Fibroblast of gingiva (primary cell): ENCODE measurements around the gene PTPN23.
A peak's percentile ranks its signal among the peaks of the same experiment; 100 is the strongest.
"Not testable (repeated sequence)": the region's sequence is repeated elsewhere in the genome, so short reads cannot be mapped to it uniquely, and the experiment has no call there.

Source experiments
- DNase-seq: peaks from one replicate; pipeline ENCODE4 v3.0.0-alpha.2; 2011; ENCODE audit warnings: low read depth

Gene PTPN23, protein sequence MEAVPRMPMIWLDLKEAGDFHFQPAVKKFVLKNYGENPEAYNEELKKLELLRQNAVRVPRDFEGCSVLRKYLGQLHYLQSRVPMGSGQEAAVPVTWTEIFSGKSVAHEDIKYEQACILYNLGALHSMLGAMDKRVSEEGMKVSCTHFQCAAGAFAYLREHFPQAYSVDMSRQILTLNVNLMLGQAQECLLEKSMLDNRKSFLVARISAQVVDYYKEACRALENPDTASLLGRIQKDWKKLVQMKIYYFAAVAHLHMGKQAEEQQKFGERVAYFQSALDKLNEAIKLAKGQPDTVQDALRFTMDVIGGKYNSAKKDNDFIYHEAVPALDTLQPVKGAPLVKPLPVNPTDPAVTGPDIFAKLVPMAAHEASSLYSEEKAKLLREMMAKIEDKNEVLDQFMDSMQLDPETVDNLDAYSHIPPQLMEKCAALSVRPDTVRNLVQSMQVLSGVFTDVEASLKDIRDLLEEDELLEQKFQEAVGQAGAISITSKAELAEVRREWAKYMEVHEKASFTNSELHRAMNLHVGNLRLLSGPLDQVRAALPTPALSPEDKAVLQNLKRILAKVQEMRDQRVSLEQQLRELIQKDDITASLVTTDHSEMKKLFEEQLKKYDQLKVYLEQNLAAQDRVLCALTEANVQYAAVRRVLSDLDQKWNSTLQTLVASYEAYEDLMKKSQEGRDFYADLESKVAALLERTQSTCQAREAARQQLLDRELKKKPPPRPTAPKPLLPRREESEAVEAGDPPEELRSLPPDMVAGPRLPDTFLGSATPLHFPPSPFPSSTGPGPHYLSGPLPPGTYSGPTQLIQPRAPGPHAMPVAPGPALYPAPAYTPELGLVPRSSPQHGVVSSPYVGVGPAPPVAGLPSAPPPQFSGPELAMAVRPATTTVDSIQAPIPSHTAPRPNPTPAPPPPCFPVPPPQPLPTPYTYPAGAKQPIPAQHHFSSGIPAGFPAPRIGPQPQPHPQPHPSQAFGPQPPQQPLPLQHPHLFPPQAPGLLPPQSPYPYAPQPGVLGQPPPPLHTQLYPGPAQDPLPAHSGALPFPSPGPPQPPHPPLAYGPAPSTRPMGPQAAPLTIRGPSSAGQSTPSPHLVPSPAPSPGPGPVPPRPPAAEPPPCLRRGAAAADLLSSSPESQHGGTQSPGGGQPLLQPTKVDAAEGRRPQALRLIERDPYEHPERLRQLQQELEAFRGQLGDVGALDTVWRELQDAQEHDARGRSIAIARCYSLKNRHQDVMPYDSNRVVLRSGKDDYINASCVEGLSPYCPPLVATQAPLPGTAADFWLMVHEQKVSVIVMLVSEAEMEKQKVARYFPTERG (N-terminal part only)

DNA sequence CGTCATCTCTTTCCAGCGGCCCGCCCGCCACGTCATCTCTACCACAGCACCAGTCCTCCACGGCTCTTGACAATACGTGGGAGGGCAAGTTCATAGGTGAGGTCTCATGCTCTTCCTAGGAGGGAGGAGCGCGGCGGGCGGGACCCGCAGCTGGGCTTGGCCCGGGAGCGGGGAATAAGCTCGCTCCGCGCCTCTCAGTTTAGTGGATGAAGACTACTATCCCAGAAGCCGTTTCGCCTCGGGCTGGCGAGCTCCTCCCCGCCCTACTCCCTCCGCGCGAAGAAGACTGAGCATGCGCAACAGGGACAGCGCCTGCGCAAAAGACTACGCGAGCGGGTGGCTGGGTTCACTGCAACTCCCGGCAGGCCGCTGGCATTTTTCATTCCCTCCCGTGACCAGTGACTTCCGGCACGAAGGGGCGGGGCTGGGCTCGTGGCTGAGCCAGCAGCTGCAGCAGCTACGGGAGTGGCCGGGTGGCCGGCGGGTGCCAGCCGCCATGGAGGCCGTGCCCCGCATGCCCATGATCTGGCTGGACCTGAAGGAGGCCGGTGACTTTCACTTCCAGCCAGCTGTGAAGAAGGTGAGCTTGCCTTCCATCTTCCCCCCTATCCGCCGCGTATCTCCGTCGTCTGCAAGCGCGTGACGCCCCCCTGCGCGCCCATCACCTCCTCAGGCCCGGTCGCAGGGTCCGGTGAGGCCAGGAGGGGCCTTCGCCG, at the start of gene PTPN23:
Gene PTPN23, plus strand, starts transcription at position 421 of the 716 bp plus-strand sequence. Its CDS starts 76 bp downstream, at position 497.
- DNase-seq, result peak; percentile 99

DNA sequence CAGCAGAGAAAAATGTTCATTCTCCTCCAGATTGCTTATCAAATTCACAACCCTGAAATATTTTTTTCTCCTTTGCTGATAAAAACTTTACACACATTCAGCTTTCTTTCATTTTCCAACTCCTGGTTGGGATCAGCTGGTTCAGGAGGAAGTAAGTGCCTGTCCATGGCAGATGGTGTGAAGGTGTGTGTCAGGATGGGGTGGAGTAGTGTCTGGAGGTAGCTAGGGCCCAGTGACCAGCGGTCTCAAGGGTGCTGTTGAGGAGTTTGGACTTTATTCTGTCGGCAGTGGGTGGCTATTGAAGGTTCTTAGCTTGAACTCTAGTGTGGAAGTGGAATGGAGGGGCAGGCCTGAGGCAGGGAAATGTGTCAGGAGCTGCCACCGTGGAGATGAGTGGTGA, 46.9 kb upstream of the PTPN23 start:
- DNase-seq, result no peak

DNA sequence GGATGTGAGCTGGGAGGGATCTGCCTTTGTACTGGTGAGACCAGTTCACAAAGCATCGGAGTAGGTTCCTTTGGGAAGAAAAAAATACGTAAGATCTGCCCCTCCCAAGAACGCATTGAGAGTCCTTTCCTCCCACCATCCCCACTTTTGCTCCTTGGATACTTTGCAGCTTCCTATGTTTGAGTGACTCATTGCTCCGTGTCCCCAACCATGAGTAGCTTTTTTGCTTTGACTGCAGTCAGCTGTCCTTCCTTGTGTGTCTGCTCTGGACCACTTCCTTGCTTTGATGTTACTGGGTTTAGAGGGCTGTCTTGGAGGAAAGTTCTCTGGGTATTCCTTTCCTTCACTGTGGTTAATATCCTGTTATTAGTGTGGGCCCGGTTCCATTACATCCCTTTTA, 43.2 kb upstream of the PTPN23 start:
- DNase-seq, result no peak

DNA sequence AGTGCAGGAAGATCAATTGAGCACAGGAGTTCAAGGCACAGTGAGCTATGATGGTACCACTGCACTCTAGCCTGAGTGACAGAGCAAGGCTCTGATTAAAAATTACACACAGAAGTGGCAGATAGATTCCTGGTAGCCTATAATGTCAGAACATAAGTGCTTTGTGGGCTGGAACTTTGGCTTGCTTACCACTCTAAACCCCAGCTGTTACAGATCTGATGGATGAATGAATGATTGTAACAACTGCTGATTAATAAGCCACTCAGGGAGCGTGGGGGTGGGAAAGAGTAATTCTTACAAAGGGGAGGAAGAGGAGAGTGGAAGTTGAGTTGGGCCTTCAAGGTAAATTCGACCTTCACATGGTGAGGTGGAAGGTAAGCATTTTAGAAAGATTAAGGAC, 40.9 kb upstream of the PTPN23 start:
- no peak for DNase-seq

DNA sequence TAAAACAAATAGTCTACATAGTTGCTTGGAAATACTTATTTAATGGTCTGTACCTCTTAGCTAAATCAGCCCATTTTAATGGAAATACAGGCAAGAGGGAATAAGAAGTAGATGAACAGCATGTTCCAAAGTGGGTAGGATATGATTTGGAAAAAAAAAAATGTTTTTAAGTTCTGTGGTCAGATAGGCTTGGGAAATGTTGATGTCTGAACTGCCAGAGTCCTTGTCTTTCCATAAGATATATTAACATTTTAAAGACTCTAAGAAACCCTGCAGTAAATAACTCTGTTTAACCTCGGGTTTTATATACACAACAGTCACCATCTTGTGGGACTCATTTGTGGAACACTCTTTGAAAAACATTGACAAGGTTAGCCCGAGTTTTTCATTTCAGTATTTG, 40.0 kb upstream of the PTPN23 start:
- DNase-seq, result no peak

DNA sequence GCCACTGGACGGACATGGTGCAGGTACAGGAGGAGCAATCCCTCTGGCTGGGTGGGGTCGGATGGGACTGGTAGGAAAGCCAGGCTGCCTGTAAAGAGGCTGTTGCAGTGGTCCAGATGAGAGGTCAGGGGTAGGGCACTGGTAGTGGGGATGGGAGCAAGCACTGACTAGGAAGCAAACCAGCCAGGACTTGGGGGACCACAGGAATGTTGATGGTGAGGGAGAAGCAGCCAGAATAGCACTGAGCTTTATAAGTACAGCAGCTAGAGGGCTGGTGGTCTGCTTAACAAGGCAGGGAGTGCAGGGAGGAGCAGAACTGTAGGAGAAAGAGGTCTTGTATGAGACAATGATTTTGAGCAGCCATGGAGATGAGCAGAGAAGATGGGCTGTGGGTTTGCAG, 38.7 kb upstream of the PTPN23 start:
- DNase-seq, result no peak

DNA sequence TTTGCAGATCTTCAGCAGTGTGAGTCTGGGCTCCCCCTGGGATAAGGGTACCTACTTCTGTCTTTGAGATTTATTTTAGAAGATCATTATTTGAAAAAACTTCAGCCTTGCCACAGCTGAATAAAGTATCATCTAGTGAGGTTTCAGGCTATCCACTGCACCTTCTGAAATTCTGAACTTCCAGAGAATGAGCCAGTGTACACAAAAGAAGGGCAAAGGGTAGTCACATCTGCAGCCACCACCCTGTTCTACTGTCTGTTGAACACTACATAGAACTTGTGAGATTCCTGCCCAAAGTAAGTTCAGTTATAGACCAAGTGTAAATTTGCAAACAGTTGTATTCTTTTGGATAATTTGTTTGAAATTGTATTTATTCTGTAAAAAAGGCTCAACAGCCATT, 38.0 kb upstream of the PTPN23 start:
- DNase-seq, result no peak

DNA sequence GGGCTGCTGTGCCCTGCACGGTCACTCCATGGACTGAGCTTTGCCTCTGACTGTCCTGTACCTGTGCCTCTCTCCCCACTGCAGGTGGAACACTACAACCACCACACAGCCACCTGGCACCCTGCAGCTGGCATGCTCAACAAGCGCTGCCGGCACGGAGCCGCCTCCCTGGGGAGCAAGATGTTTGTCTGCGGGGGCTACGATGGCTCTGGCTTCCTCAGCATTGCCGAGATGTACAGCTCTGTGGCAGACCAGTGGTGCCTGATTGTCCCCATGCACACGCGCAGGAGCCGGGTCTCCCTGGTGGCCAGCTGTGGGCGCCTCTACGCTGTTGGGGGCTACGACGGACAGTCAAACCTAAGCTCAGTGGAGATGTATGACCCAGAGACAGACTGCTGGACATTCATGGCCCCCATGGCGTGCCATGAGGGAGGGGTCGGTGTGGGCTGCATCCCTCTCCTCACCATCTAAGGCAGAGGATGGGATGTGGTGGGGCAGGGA, 37.3 kb upstream of the PTPN23 start:
- DNase-seq, result no peak

DNA sequence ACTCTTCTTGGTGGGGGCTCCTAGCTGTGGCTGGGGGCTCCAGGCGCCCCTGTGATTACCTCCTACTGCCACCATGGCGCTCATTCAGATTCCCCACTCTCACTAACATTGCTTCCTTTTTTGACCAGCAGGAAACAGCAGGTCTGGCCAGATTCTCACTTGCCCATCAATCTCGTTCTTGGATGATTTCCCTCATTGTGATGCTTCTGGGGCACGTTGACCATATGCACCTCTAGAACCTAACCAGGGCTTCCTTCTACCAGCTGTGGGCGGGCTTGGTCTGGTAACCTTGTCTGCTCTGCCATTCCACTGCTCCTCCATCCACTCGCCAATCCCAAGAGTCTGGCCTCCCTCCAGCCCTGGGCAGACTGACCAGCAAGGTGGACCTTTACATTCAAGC, 35.9 kb upstream of the PTPN23 start:
- no peak for DNase-seq

DNA sequence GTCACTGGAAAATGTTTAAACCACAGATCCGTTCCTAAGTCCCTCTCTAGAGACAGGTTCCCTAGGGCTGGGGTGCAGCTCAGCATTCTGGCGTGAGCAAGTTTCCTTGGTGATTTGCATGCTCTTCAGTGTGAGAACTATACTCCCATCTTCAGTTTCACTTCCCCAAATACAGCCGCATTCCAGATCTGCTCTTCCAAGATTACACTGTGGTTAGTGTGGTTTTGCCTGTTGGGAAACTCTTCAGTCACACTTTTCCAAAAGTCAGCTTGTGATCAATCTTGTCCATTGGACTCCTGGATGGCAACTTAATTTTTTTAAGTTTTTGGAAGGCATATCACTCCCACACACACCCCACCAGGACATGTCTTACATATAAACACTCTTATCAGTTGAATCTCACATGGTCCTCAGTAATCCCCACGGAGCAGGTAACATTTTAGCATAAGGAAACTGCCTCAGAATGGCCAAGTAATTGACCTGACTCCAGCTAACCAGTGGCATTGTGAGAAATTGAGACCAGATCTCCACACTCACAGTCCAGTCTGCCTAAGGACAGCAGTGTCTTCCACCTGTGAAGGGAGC, 33.5 kb upstream of the PTPN23 start:
- DNase-seq, result peak; percentile 74

DNA sequence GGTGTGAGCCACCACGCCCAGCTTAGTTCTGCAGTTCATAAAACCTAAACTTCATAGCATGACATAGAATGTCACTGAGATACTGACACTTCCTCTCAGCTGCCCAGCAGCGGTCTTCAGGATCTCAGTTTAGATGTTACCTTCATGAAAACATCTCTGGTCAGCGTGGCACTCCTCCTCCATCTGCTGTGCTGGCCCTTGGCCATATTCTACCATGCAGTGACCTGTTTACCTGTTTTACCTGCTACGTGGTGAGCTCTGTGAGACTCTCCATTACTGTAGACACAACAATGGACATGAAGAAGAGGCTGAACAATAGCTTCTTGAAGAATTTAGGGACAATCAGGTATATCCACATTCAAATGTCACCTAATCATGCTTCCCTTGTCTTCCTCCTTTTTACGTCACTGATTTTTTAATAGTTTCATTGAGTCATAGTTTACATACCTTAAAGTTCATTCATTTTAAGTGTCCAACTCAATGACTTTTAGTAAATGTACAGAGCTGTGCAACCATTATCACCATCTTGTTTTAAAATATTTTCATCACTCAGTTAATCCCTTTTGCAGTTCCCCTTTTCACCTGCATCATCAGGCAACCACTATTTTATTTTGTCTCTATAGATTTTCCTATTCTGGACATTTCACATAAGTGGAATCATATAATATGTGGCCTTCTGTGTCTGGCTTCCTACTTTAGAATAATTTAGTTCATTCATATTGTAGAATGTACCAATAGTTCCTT, 32.2 kb upstream of the PTPN23 start:
- no peak for DNase-seq

DNA sequence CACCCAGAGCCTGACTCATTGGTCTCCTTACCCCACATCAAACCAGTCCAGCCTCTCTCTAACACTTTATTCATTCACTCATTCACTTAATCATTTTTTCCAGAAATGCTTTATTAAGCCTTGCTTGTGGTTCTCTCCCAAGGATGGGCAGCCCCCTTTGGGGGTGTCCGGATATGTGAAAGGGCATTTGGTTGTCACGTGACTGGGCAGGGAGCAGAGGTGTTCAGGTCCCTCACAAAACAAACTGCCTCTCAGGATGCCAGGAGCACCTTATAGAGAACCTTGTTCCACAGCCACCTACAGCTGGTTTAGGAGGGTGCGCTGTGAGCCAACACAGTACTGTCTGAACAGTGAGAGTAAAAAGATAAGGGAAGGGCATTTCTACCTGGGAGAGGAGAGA, 25.8 kb upstream of the PTPN23 start:
- DNase-seq, result no peak

DNA sequence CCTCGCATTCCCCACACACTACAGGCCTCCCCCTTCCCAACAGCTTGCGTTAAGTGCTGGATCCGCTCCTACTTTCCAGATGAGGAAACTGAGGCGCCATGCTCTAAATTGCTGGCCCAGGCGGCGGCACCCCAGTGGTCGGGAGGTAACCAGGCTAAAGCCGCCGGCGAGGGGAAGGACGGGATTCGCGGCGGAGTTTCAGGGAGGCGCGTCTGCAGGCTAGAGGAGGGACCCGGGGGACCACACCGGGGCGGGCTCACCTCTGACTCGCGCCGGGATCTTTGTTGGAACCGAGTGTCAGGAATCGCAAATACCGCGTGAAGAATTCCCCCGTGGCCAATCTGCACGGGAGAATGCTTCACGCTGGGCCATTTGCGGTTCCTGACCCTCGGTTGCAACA, 24.6 kb upstream of the PTPN23 start:
- DNase-seq, result no peak

DNA sequence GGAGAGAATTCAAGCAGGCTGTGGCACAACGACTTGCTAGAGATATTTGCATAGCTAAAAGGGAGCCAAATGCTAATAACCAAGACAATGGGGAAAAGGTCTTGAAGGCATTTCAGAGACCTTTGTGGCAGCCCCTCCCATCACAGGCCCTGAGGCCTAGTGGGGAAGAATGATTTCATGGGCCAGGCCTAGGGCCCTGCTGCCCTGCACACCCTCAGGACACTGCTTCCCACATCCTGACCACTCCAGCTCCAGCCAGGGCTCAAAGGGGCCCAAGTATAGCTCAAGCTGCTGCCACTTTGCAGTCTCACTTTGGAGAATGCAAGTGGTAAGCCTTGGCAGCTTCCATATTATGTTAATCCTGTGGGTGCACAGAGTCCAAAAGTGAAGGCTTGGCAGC, 21.5 kb upstream of the PTPN23 start:
- no peak for DNase-seq

DNA sequence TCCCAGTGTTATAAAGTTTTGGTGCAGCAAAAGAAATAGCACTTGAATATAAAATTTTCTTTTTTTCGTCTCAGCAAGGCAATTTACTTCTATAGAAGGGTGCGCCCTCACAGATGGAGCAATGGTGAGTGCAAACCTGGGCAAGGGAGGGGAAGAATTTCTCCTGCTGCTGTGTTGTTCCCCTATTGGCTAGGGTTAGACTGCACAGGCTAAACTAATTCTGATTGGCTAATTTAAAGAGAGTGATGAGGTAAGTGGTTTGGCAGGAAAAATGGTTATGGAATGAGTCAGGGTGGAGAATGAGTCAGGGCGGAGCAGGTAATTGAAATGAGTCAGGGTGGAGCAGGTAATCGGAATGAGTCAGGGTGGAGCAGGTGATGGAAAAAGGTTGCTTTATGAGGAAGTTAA, 20.7 kb upstream of the PTPN23 start:
- not testable (repeated sequence) for DNase-seq

DNA sequence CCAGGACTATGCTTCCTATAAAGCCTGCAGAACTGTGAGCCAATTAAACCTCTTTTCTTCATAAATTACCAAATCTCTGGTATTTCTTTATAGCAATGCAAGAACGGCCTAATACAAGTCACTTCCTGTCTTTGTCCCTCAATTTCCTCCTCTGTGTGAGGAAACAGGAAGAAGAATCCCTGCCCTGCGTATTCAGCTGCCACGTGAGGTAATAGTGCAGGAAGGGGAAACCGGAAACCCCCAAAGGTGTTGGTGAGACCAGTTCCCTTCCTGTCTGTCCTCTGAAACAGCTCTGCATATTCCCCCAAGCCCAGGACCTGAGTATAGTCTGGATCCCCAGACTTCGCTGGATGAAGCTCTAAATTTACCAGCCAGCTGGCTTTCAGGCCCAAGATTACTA, 18.1 kb upstream of the PTPN23 start:
- no peak for DNase-seq

DNA sequence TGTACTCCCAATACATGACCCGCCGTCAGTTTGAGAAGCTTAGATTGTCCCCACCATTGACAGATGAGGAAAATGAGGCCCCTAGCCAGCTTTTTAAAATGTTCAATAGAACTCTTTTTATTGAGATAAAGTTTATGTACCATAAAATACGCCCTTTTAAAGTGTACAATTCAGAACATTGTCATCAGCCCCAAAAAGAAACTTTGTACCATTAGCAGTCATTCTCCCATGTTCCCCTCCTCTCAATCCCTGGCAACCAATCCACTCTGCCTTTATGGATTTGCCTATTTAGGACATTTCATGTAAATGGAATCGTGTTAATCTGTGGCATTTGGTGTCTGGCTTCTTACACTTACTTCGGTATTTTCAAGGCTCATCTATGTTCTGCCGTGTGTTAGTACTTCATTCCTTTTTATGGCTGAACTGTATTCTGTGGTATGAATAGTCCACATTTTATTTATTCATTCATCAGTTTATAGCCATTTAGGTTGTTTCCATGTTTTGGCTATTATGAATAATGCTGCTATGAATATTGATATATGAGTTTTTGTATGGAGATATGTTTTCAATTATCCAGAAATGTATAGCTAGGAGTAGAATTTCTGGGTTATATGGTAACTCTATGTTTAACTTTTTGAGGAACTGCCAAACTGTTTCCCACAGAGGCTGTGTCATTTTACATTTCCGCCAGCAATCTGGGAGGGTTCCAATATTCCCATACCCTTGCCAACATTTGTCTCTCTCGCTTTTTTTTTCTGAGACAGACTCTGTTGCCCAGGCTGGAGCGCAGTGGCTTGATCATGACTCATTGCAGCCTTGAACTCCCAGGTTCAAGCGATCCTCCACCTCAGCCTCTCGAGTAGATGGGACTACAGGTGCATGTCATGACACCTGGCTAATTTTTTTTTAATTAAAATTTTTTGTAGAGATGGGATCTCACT, 15.3 kb upstream of the PTPN23 start:
- peak; percentile 76 for DNase-seq

DNA sequence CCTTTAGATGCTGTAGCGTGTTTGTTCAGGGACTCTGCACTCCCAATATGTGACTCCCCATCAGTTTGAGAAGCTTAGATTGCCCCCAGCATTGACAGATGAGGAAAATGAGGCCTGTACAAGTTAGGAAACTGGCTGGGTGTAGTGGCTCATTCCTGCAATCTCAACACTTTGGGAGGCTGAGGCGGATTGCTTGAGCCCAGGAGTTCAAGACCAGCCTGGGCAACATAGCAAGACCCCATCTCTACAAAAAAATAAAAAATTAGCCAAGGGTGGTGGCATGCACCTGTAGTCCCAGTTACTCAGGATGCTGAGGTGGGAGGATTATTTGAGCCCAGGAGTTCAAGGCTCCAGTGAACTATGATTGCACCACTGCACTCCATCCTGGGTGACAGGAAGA, 14.0 kb upstream of the PTPN23 start:
- no peak for DNase-seq

DNA sequence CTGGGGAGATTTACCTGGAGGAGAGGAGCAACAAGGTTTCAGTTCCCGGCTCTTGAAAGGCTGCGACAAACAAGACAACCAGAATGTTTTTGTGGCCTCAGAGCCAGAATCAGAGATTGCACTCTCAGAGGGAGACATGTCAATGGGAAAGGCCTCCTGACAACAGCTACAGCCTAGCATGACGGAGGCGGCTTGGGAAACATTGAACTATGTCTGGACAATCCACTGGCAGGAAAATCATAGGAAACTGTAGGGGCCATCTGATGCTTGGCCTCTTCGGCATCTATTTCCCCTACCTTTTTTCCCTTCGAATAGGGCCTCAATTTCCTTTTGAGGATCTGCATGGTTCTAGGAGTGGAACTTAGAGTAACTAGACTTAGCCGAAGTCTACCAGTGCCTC, 13.2 kb upstream of the PTPN23 start:
- no peak for DNase-seq
